Smooth muscle cell (in vitro differentiated cells): ENCODE results near the gene SOAT1. TPM values are rescaled to one million over a fixed set of nuclear protein-coding genes. Genes with fewer than 3 reads are reported as not detected.
A peak's percentile ranks its signal among the peaks of the same experiment; 100 is the strongest.
"Not testable (repeated sequence)": the region's sequence is repeated elsewhere in the genome, so short reads cannot be mapped to it uniquely, and the experiment has no call there.

Source experiments
- DNase-seq: peaks from one replicate; lab custom pipeline; 2025; ENCODE audit not compliant: unreplicated experiment; lab: John Stamatoyannopoulos, UW
- H2AFZ ChIP-seq: fragments of 200-600 bp; sonication (generic); 2 replicates; pipeline ENCODE4 v1.6.0; 2016; ENCODE audit warnings: antibody characterized with exemption, low read depth, mild to moderate bottlenecking
- H3F3A ChIP-seq: fragments of 200-600 bp; sonication (generic); 2 replicates; pipeline ENCODE4 v1.6.0; 2017; ENCODE audit warnings: antibody characterized with exemption, low read depth
- H3K27ac ChIP-seq: fragments of 200-600 bp; sonication (generic); 2 replicates; pipeline ENCODE4 v1.5.1; 2016; ENCODE audit warnings: low read depth, mild to moderate bottlenecking
- H3K27me3 ChIP-seq: fragments of 200-600 bp; sonication (generic); 2 replicates; pipeline ENCODE4 v1.6.1; 2016; ENCODE audit warnings: low read depth, mild to moderate bottlenecking
- H3K36me3 ChIP-seq: fragments of 200-600 bp; sonication (generic); 2 replicates; pipeline ENCODE4 v1.5.1; 2016; ENCODE audit warnings: low read depth
- H3K4me1 ChIP-seq: fragments of 200-600 bp; sonication (generic); 2 replicates; pipeline ENCODE4 v1.5.1; 2016; ENCODE audit warnings: low read depth
- H3K4me2 ChIP-seq: fragments of 200-600 bp; sonication (generic); 2 replicates; pipeline ENCODE4 v1.6.0; 2016; ENCODE audit warnings: mild to moderate bottlenecking
- H3K4me3 ChIP-seq: fragments of 200-600 bp; sonication (generic); 2 replicates; pipeline ENCODE4 v1.5.1; 2016; ENCODE audit warnings: mild to moderate bottlenecking
- H3K79me2 ChIP-seq: fragments of 200-600 bp; sonication (generic); 2 replicates; pipeline ENCODE4 v1.6.0; 2016; ENCODE audit warnings: low read depth, mild to moderate bottlenecking
- H3K9ac ChIP-seq: fragments of 200-600 bp; sonication (generic); 2 replicates; pipeline ENCODE4 v1.6.0; 2016; ENCODE audit warnings: low read depth
- H3K9me3 ChIP-seq: fragments of 200-600 bp; sonication (generic); replicated peaks from 2 replicates; pipeline ENCODE4 v1.5.1; 2016; ENCODE audit warnings: low read depth
- H4K20me1 ChIP-seq: fragments of 200-600 bp; sonication (generic); 2 replicates; pipeline ENCODE4 v1.6.0; 2016; ENCODE audit warnings: low read depth
- CTCF ChIP-seq: fragments of 200-600 bp; sonication (generic); IDR thresholded peaks from 2 replicates; pipeline ENCODE4 v1.5.1; 2017; ENCODE audit warnings: borderline replicate concordance, mild to moderate bottlenecking, antibody characterized with exemption; ENCODE audit not compliant: insufficient read depth, poor library complexity, severe bottlenecking
- WGBS: methylation state at CpG from one replicate; pipeline ENCODE4 v1.1.7; 2016; ENCODE audit warnings: low lambda C conversion rate; 5-methylcytosine and 5-hydroxymethylcytosine counted together
- polyA plus RNA-seq: library from polyadenylated mRNA; unstranded; fragments of >200 nt; fragmentation: Nextera tagmentation; extraction: Ambion mirVana; gene quantifications from 2 replicates; pipeline ENCODE4 v1.2.1, GENCODE V29; 2016
- total RNA-seq: library from RNA; depleted of rRNA; stranded (reverse); fragments of >200 nt; gene quantifications from 2 replicates; pipeline ENCODE4 v1.2.3, GENCODE V29; 2014

The SOAT1 gene
- total and polyA plus RNA-seq, 2 experiments from 2014 or later, result 15.4 to 20.2 TPM

GRCh38 chr1:179352236-179352635 lies 58.6 kb downstream of the SOAT1 start:
- no peaks in the 10 kb centered on the region for H3F3A ChIP-seq
- no peak overlapping the region for H2AFZ ChIP-seq
- no peaks in the 10 kb centered on the region for H3K9me3 ChIP-seq
- 96% methylated on average over 2 of the region's 2 CpGs for WGBS
- TF ChIP-seq CTCF, result no peak
- H3K4me1 ChIP-seq, result no peaks in the 10 kb centered on the region
- no peak overlapping the region for H3K9ac ChIP-seq
- H3K27ac ChIP-seq, result no peak overlapping the region
- H3K79me2 ChIP-seq, result no peaks in the 10 kb centered on the region
- H3K27me3 ChIP-seq, result no peaks in the 10 kb centered on the region
- H4K20me1 ChIP-seq, result no peaks in the 10 kb centered on the region
- no peak overlapping the region for H3K4me2 ChIP-seq
- H3K36me3 ChIP-seq, result no peaks in the 10 kb centered on the region
- H3K4me3 ChIP-seq, result no peak overlapping the region
- no peak for DNase-seq

- Histone ChIP-seq H3K9ac (no peak overlapping the region), H3K27ac (peak overlapping the region; percentile 58), H3K27me3 (no peaks in the 10 kb centered on the region), H3F3A (no peaks in the 10 kb centered on the region), H3K4me3 (no peak overlapping the region), H3K9me3 (no peaks in the 10 kb centered on the region), H3K79me2 (no peaks in the 10 kb centered on the region), H3K4me2 (peak overlapping the region; percentile 32), H2AFZ (no peak overlapping the region), H3K36me3 (no peaks in the 10 kb centered on the region), H3K4me1 (no peaks in the 10 kb centered on the region), H4K20me1 (no peaks in the 10 kb centered on the region)
- no peak for TF ChIP-seq CTCF
- WGBS, result 7% methylated on average over 5 of the region's 5 CpGs
- DNase-seq, result no peak
Measured at GRCh38 chr1:179353546-179353945, 59.9 kb downstream of the SOAT1 start.

GRCh38 chr1:179361631-179362030 lies 68.0 kb downstream of the SOAT1 start:
- not testable (repeated sequence) for H3F3A ChIP-seq, H3K4me3 ChIP-seq, H3K9ac ChIP-seq, H3K79me2 ChIP-seq, H4K20me1 ChIP-seq, H3K4me1 ChIP-seq, H3K36me3 ChIP-seq, H3K27ac ChIP-seq, H3K27me3 ChIP-seq, H2AFZ ChIP-seq, H3K4me2 ChIP-seq, H3K9me3 ChIP-seq, DNase-seq
- WGBS, result 83% methylated on average over 2 of the region's 2 CpGs

GRCh38 chr1:179365342-179366092 lies 71.9 kb downstream of the SOAT1 start, which contains the start of gene AXDND1:
TSS of gene AXDND1 (plus strand) at chr1:179365971. CDS start at chr1:179366510, 539 bp downstream.
- H3K9ac ChIP-seq, result peak within 1 kb of the TSS; percentile 98
- H2AFZ ChIP-seq, result peak within 1 kb of the TSS; percentile 99
- H3F3A ChIP-seq, result no peaks in the 10 kb centered on the region
- no peaks in the 10 kb centered on the region for H4K20me1 ChIP-seq
- H3K27ac ChIP-seq, result peak within 1 kb of the TSS; percentile 98
- WGBS, result 16% methylated on average over 42 of the region's 43 CpGs
- no peaks in the 10 kb centered on the region for H3K27me3 ChIP-seq
- no peak for TF ChIP-seq CTCF
- peak within 1 kb of the TSS; percentile 95 for H3K4me2 ChIP-seq
- H3K4me3 ChIP-seq, result peak within 1 kb of the TSS; percentile 80
- peaks cover 3% of the 10 kb centered on the region for H3K4me1 ChIP-seq
- peak; percentile 74 for DNase-seq
- H3K9me3 ChIP-seq, result no peaks in the 10 kb centered on the region
- no peaks in the 10 kb centered on the region for H3K36me3 ChIP-seq
- H3K79me2 ChIP-seq, result no peaks in the 10 kb centered on the region
